Measurements from ENCODE around the gene LRRC46.

Gene LRRC46

DNA sequence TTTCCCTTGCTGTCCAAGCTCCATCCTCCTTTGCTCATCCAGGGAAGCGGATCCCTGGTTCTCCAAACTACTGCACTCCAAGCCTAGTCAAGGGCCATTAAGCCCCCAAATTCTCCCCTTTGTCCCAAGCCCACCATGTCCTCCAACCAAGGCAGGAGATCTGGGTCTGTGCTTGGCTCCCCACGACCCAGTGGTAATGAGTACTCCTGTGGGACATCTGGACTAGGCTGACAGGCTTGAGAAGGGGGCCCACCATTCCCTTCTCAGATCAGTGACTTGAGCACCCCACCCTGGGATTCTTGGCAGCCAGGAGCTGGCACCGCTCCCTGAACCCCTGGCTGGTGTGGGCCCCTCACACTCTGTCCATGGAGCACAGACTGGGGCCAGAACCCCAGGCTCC, 27.0 kb upstream of the LRRC46 start:
- no peak for ATAC-seq
- TF ChIP-seq SNAI2 (CRISPR knock-in tag; IDR thresholded peaks at IDR 0.05) (no peak), PPARA (CRISPR knock-in tag; IDR thresholded peaks at IDR 0.05; ENCODE audit: borderline replicate concordance) (no peak), ARNTL (CRISPR knock-in tag; IDR thresholded peaks at IDR 0.05; ENCODE audit: borderline replicate concordance, low read depth) (no peak), ZFP30 (CRISPR knock-in tag; IDR thresholded peaks at IDR 0.05) (no peak), RARB (CRISPR knock-in tag; IDR thresholded peaks at IDR 0.05) (no peak), TCF4 (CRISPR knock-in tag; IDR thresholded peaks at IDR 0.05; ENCODE audit: borderline replicate concordance) (no peak), TSHZ2 (CRISPR knock-in tag; IDR thresholded peaks at IDR 0.05) (no peak), OSR1 (CRISPR knock-in tag; IDR thresholded peaks at IDR 0.05) (no peak), TOX (CRISPR knock-in tag; IDR thresholded peaks at IDR 0.05; ENCODE audit: borderline replicate concordance) (no peak), ISL1 (CRISPR knock-in tag; IDR thresholded peaks at IDR 0.05) (no peak), BACH2 (CRISPR knock-in tag; IDR thresholded peaks at IDR 0.05; ENCODE audit: borderline replicate concordance) (no peak), POU6F1 (CRISPR knock-in tag; IDR thresholded peaks at IDR 0.05; ENCODE audit: borderline replicate concordance, low read depth) (no peak), ESRRG (CRISPR knock-in tag; IDR thresholded peaks at IDR 0.05) (no peak), PATZ1 (CRISPR knock-in tag; IDR thresholded peaks at IDR 0.05; ENCODE audit: borderline replicate concordance) (no peak)
- TF ChIP-seq, protein P1, sequence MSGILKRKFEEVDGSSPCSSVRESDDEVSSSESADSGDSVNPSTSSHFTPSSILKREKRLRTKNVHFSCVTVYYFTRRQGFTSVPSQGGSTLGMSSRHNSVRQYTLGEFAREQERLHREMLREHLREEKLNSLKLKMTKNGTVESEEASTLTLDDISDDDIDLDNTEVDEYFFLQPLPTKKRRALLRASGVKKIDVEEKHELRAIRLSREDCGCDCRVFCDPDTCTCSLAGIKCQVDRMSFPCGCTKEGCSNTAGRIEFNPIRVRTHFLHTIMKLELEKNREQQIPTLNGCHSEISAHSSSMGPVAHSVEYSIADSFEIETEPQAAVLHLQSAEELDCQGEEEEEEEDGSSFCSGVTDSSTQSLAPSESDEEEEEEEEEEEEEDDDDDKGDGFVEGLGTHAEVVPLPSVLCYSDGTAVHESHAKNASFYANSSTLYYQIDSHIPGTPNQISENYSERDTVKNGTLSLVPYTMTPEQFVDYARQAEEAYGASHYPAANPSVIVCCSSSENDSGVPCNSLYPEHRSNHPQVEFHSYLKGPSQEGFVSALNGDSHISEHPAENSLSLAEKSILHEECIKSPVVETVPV (CRISPR knock-in tag; IDR thresholded peaks at IDR 0.05) = no peak
- TF ChIP-seq, protein P2, sequence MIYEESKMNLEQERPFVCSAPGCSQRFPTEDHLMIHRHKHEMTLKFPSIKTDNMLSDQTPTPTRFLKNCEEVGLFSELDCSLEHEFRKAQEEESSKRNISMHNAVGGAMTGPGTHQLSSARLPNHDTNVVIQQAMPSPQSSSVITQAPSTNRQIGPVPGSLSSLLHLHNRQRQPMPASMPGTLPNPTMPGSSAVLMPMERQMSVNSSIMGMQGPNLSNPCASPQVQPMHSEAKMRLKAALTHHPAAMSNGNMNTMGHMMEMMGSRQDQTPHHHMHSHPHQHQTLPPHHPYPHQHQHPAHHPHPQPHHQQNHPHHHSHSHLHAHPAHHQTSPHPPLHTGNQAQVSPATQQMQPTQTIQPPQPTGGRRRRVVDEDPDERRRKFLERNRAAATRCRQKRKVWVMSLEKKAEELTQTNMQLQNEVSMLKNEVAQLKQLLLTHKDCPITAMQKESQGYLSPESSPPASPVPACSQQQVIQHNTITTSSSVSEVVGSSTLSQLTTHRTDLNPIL (CRISPR knock-in tag; IDR thresholded peaks at IDR 0.05; ENCODE audit: low read depth) = no peak

DNA sequence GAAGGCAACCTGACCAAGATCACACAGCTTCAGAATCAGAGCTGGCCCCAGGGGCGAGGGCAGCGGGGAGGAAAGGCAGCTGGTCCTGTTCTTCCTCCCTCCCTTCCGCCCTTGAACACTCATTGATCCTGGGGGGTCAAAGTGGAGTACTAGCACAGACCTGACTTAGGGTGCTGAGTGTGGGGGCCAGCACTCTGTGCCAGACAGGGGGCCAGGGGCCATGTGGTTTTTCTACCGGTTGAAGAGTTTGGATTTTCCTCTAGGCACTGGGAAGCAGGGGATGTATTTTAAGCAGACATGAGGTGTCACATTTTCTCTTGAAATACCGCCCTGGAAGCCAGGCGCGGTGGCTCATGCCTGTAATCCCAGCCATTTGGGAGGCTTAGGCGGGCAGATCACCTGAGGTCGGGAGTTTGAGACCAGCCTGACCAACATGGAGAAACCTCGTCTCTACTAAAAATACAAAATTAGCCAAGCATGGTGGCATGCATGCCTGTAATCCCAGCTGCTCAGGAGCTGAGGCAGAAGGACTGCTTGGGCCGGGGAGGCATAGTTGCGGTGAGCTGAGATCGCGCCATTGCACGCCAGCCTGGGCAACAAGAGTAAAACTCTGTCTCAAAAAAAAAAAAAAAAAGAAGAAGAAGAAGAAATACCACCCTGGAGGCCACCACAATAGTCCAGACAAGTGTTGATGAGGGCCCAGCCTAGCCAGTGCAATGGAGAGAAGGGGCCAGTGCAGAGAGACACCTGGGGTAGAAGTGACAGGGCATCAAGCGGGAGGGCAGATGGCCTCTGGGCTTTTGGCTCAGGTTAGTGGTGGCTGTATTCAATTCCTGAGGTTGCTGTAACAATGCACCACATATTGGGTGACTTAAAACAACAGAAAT, 25.2 kb upstream of the LRRC46 start:
- no peak for ATAC-seq
- no peak for TF ChIP-seq BACH2 (CRISPR knock-in tag; IDR thresholded peaks at IDR 0.05; ENCODE audit: borderline replicate concordance)
- no peak for TF ChIP-seq TSHZ2 (CRISPR knock-in tag; IDR thresholded peaks at IDR 0.05)
- no peak for TF ChIP-seq TCF4 (CRISPR knock-in tag; IDR thresholded peaks at IDR 0.05; ENCODE audit: borderline replicate concordance)
- no peak for TF ChIP-seq ISL1 (CRISPR knock-in tag; IDR thresholded peaks at IDR 0.05)
- no peak for TF ChIP-seq POU6F1 (CRISPR knock-in tag; IDR thresholded peaks at IDR 0.05; ENCODE audit: borderline replicate concordance, low read depth)
- no peak for TF ChIP-seq ARNTL (CRISPR knock-in tag; IDR thresholded peaks at IDR 0.05; ENCODE audit: borderline replicate concordance, low read depth)
- no peak for TF ChIP-seq PPARA (CRISPR knock-in tag; IDR thresholded peaks at IDR 0.05; ENCODE audit: borderline replicate concordance)
- TF ChIP-seq CSDC2 (CRISPR knock-in tag; IDR thresholded peaks at IDR 0.05) = no peak
- no peak for TF ChIP-seq ZFP3 (CRISPR knock-in tag; IDR thresholded peaks at IDR 0.05)
- TF ChIP-seq ESRRG (CRISPR knock-in tag; IDR thresholded peaks at IDR 0.05) = no peak
- TF ChIP-seq ZFP30 (CRISPR knock-in tag; IDR thresholded peaks at IDR 0.05) = no peak
- no peak for TF ChIP-seq RARB (CRISPR knock-in tag; IDR thresholded peaks at IDR 0.05)
